Neural crest cell (in vitro differentiated cells): ENCODE measurements around the gene MVK. TPM values are rescaled to one million over a fixed set of nuclear protein-coding genes. Genes with fewer than 3 reads are reported as not detected.

ENCODE experiments used
- DNase-seq: peaks from one replicate; pipeline ENCODE4 v3.0.0; 2021; ENCODE audit warnings: low read depth, mixed read lengths, low spot score
- H3K27ac Mint-ChIP-seq: one replicate; pipeline ENCODE4 v1.8.0; 2021; ENCODE audit warnings: mild to moderate bottlenecking, mixed read lengths; ENCODE audit not compliant: unreplicated experiment
- H3K27me3 Mint-ChIP-seq: 2 replicates; pipeline ENCODE4 v1.8.0; 2021; ENCODE audit warnings: low read depth, mild to moderate bottlenecking, mixed read lengths
- H3K36me3 Mint-ChIP-seq: 2 replicates; pipeline ENCODE4 v1.8.0; 2021; ENCODE audit warnings: low read depth, mild to moderate bottlenecking, mixed read lengths
- H3K4me1 Mint-ChIP-seq: 2 replicates; pipeline ENCODE4 v1.8.0; 2021; ENCODE audit warnings: mixed read lengths
- H3K4me3 Mint-ChIP-seq: one replicate; pipeline ENCODE4 v1.8.0; 2021; ENCODE audit warnings: mild to moderate bottlenecking, mixed read lengths
- H3K9me3 Mint-ChIP-seq: 2 replicates; pipeline ENCODE4 v1.8.0; 2021; ENCODE audit warnings: mixed read lengths
- total RNA-seq: library from RNA; stranded (reverse); gene quantifications from 2 replicates; pipeline ENCODE4 v1.2.1, GENCODE V29; 2021
- TF ChIP-seq, protein P1 (sequence below): fragments of 200-600 bp; sonication (generic); conservative IDR thresholded peaks from 2 replicates; pipeline ENCODE4 v1.5.0; 2021; ENCODE audit warnings: antibody characterized with exemption, mild to moderate bottlenecking

Gene MVK
- total RNA-seq, 1 donor from 2014 or later, result 59.3 TPM

- H3K4me1 Mint-ChIP-seq, result peaks cover 7% of the 10 kb centered on the region
- no peak for DNase-seq
- H3K9me3 Mint-ChIP-seq, result no peaks in the 10 kb centered on the region
- TF ChIP-seq, protein P1, sequence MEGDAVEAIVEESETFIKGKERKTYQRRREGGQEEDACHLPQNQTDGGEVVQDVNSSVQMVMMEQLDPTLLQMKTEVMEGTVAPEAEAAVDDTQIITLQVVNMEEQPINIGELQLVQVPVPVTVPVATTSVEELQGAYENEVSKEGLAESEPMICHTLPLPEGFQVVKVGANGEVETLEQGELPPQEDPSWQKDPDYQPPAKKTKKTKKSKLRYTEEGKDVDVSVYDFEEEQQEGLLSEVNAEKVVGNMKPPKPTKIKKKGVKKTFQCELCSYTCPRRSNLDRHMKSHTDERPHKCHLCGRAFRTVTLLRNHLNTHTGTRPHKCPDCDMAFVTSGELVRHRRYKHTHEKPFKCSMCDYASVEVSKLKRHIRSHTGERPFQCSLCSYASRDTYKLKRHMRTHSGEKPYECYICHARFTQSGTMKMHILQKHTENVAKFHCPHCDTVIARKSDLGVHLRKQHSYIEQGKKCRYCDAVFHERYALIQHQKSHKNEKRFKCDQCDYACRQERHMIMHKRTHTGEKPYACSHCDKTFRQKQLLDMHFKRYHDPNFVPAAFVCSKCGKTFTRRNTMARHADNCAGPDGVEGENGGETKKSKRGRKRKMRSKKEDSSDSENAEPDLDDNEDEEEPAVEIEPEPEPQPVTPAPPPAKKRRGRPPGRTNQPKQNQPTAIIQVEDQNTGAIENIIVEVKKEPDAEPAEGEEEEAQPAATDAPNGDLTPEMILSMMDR, result no peak
- no peaks in the 10 kb centered on the region for H3K36me3 Mint-ChIP-seq
- H3K27ac Mint-ChIP-seq, result no peak overlapping the region
- peaks cover 17% of the 10 kb centered on the region for H3K27me3 Mint-ChIP-seq
- no peak overlapping the region for H3K4me3 Mint-ChIP-seq
Observed at GRCh38 chr12:109552971-109553370, 20.6 kb upstream of the MVK start.

DNA sequence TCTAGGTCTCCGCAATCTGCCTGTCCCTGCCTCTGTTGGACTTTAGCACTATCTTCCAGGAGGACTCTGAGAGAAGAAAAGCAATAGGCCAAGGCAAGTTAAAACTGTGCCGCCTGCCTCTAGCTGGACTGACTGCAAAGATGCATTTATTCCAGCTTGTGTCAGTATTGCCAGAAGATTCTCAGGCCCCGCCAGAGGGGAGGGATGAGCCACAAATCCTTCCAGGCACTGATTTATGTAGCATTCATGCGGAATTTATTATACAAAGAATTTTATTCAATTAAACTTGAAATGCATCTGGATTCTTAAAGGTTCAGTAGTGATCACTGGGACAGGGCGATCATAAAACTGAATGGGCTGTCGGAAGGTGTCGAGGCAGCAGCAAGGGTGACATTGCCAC is 20.1 kb upstream of the MVK start:
- DNase-seq, result no peak
- TF ChIP-seq, protein P1, result no peak
- no peaks in the 10 kb centered on the region for H3K36me3 Mint-ChIP-seq
- peaks cover 13% of the 10 kb centered on the region for H3K27me3 Mint-ChIP-seq
- H3K27ac Mint-ChIP-seq, result no peak overlapping the region
- H3K4me1 Mint-ChIP-seq, result peaks cover 7% of the 10 kb centered on the region
- no peak overlapping the region for H3K4me3 Mint-ChIP-seq
- no peaks in the 10 kb centered on the region for H3K9me3 Mint-ChIP-seq

- Mint-ChIP-seq H3K4me1 (peaks cover 11% of the 10 kb centered on the region), H3K9me3 (no peaks in the 10 kb centered on the region)
Observed at GRCh38 chr12:109553906-109554500, 19.6 kb upstream of the MVK start.

GRCh38 chr12:109554761-109555160 is 18.8 kb upstream of the MVK start:
- H3K27me3 Mint-ChIP-seq, result peaks cover 8% of the 10 kb centered on the region
- H3K27ac Mint-ChIP-seq, result no peak overlapping the region
- no peaks in the 10 kb centered on the region for H3K36me3 Mint-ChIP-seq
- no peaks in the 10 kb centered on the region for H3K9me3 Mint-ChIP-seq
- peaks cover 11% of the 10 kb centered on the region for H3K4me1 Mint-ChIP-seq
- H3K4me3 Mint-ChIP-seq, result no peak overlapping the region
- no peak for DNase-seq
- TF ChIP-seq, protein P1, result no peak

More at GRCh38 chr12:109553906-109554500, 19.6 kb upstream of the MVK start:
- Mint-ChIP-seq H3K27ac (no peak overlapping the region), H3K27me3 (peaks cover 11% of the 10 kb centered on the region), H3K36me3 (no peaks in the 10 kb centered on the region), H3K4me3 (no peak overlapping the region)
- TF ChIP-seq, protein P1, result no peak
- no peak for DNase-seq

DNA sequence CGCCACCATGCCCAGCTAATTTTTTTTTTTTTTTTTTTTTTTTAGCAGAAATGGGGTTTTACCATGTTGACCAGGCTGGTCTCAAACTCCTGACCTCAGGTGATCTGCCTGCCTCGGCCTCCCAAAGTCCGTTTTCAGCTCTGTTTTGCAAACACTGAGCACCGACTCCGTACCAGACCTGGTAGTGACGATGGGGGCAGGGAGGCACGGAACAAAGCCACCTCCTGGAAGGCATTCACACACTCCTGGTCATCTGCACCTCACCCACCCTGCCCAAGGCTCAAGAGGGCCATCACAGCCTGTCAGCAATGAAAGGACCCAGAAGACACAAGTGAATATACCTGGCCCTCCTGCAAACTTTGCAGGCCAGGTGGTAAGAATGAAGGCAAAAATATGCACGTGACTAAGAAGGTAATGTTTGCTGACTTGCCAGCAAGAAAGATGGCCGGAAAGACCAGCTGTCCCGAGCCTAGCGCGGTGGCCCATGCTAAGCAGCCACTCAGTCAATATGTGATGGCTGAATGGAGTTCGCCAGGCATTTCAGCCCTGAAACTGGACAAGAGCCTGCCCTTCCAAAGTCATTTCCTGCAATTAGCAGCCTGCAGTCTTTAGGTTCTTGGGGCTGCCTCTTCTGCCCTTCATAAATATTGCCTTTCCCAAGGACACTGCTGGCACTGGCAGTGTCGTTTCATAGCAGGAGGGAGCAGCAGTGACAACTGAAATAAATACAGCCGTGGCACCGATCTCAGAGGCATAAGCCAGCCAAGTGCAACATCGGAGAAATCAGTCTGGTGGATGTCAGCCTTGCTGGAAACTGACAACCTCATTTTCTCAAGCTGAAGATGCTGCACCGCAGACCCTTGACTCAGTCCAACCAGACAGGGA is 17.9 kb upstream of the MVK start:
- Mint-ChIP-seq H3K4me1 (peaks cover 11% of the 10 kb centered on the region), H3K4me3 (no peak overlapping the region), H3K27ac (no peak overlapping the region), H3K27me3 (peaks cover 5% of the 10 kb centered on the region), H3K36me3 (no peaks in the 10 kb centered on the region), H3K9me3 (no peaks in the 10 kb centered on the region)
- no peak for DNase-seq
- TF ChIP-seq, protein P1, result no peak
